NOMO-1 treated with dmso at 0.1 percent for 144 hours (cell line): ENCODE results near the gene TP53BP1.

Source experiments
- DNase-seq: peaks from one replicate; lab custom pipeline; 2025; ENCODE audit not compliant: unreplicated experiment; lab: John Stamatoyannopoulos, UW

Gene TP53BP1

GRCh38 chr15:43518197-43518761, 25.3 kb upstream of the TP53BP1 start:
- no peak for DNase-seq

DNA sequence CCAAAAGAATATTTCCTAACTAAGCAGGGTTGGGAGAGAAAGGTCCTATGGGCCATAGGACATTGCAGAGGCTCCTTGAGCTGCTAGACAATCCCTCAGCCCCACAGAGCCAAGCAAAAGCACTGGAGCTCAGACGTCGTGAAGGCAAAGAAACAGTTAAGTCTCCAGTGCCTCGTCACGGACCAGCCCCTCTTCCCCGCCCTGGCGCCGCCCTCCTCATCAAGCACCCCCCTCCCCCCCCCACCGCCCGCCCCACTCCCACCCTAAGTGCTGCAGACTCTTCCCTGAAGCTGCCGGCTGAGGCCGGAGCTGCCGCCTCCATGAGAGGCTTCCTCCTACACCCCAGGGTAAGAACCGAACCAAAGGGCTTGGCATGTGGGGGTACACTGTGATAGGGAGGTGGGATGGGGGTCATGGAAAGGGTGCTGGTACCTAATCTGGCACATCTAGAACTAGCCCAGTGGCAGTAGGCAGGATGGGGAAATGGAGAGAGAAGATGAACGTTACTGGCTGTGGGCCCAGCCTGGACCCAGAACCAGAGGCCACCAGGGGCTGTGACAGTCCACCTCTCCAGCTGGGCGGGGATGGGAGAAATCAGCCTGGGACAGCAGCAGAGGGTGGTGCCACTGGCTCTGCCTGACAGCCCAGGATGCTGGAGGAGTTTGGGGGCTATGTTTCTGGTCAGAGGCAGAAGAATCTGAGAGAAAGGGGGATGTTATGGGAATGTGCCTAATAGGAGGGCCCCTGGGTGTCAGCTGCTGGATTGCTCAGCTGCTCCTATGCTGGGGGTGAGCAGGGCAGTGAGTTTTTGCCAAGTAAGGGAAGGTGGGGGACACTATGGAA, 24.6 kb upstream of the TP53BP1 start, which contains the start of gene MAP1A:
Gene MAP1A (plus strand): TSS at position 255 of the 843 bp plus-strand sequence. CDS start 3,866 bp downstream, outside the sequence.
- no peak for DNase-seq

DNA sequence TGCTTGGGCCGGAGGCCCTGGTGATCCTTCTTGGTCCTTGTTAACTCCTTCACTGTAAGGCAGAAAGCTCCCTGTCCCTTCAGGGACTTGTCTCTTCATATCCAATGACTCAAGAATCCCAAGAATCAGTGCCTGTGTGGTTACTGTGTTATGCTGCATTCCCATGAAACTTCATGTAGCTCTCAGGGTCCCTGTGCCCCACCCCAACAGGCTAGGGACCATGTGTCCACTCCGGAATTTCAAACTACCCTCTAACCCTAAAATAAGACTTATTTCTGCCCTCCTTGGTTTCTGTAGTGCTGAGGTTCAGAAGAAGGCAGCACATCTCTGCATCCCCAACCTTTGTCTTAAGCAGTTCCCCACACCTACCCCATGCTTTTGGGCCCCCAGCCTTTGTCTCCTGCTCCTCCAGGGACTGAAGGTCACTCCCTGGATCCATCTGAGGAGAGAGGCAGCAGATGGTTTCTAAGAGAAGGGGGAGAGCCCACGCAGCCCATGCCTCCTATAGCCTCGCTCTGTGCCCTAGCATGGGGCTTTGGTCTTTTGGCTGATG, 23.9 kb upstream of the TP53BP1 start:
- DNase-seq: no peak

- DNase-seq: no peak
These were observed 23.2 kb upstream of the TP53BP1 start for GRCh38 chr15:43516185-43516584.

- no peak for DNase-seq
These were observed 22.8 kb upstream of the TP53BP1 start for GRCh38 chr15:43515741-43516140.

DNA sequence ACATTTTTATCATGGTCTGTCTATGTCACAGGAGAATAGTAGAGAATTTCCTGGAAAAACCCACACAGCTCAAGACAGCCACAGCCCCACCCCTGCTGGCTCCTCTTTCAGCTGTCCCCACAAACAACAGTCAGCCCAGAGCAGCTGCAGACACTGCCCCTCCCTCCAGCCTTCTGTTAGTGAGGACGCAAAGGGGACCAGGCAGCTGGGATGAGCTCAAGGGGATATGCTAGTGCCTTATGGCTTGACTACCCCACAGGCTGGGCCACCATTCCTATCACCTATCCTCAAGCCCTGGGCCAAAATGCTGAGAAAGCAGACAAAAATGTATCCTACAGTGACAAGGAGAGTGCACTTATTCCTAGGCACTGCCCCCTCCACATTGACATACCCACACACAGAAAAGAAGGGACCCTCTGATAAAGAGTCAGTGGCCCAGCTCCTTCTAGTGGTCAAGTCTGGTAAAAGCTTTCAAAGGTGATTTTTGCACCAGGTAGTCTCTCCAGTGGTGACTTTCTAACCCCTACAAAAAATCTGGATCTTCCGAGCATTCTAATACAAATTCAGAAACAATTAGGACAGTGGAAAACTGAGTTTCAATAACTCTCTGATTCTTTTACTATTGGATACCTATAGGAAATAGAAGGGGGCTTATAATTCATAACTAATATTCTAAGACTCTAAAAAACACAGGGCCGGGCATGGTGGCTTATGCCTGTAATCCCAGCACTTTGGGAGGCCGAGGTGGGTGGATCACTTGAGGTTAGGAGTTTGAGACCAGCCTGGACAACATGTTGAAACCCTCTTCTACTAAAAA, 21.5 kb upstream of the TP53BP1 start:
- no peak for DNase-seq

GRCh38 chr15:43513550-43513949, 20.6 kb upstream of the TP53BP1 start:
- DNase-seq: no peak

- DNase-seq: peak; percentile 8
These were observed 18.3 kb upstream of the TP53BP1 start for GRCh38 chr15:43511012-43511885.

- peak; percentile 97 for DNase-seq
These were observed 17.4 kb upstream of the TP53BP1 start for GRCh38 chr15:43510200-43511011.

- DNase-seq: no peak
These were observed 16.8 kb upstream of the TP53BP1 start for GRCh38 chr15:43509660-43510199.

GRCh38 chr15:43508991-43509659, 16.2 kb upstream of the TP53BP1 start:
- no peak for DNase-seq

GRCh38 chr15:43508421-43508820, 15.5 kb upstream of the TP53BP1 start:
- no peak for DNase-seq

- no peak for DNase-seq
These were observed 12.8 kb upstream of the TP53BP1 start for GRCh38 chr15:43505738-43506137.

- DNase-seq: no peak
These were observed 6.7 kb upstream of the TP53BP1 start for GRCh38 chr15:43499635-43500034.

- no peak for DNase-seq
These were observed 6.0 kb upstream of the TP53BP1 start for GRCh38 chr15:43498990-43499389.

DNA sequence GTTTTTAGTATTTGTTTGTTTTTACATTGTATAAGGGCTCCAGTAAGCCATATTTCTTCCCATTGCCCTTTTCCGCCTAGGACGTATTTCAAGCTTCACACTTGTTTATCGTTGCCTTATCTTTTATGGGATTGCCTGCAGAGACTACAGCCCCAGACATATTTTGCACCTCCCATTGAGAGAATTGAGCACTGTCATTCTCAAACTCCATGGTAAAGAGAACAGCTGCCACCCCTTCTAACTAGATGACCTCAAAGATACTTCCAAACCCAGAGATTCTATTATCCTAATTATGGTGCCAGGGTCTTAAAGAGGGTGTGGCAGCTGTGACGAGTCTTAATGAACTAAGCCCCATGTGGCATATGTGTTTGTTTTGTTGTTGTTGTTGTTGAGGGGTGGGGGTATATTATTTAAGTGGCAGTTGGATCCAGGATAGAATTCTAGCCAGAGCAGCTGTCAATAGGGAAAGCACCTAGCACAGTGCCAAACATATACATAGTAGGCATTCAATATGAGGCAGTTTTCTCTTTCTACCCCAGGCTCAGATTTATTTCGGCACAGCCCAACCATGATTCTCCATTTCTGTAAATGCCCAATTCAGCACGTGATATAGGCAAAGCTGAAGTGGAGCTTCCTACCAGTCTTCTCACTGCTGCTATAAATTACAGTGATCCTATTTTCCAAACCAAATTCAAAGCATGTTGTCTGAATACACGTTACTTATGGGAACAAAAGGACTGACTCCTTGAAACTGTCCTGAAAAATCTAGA, 932 bp upstream of the TP53BP1 start:
- no peak for DNase-seq

GRCh38 chr15:43492266-43492665, 690 bp downstream of the TP53BP1 start:
- no peak for DNase-seq

DNA sequence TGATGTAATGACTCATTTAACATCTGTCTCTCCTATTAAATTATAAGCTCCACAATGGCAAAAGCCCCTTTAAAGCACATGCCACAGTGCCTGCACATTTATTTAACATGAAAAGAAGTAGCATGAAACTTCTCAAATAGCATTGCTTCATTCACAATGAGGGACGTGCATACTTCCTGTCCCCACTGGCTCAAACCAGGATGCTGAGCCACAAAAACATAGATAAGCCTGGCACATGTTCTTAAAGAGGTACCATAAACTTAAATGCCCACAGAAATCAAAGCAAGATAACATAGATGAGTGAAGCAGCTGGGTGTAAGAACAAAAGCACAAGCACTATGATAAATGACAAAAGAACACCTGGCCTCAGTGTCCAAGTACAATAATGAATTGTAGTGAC, 3.8 kb downstream of the TP53BP1 start:
- DNase-seq: no peak
